Activated naive CD4-positive, alpha-beta T cell treated with anti-CD3 and anti-CD28 coated beads for 36 hours (primary cell): Measurements from ENCODE around the gene EPDR1. TPM values are rescaled to one million over a fixed set of nuclear protein-coding genes. Genes with fewer than 3 reads are reported as not detected.
"Not testable (repeated sequence)": the region's sequence is repeated elsewhere in the genome, so short reads cannot be mapped to it uniquely, and the experiment has no call there.

Experiments used
- CTCF ChIA-PET: fragments of 350-600 bp; sonication (Branson Sonifier 250); formaldehyde crosslinking; loops from one replicate; lab custom pipeline; 2021; ENCODE audit warnings: antibody characterized with exemption; lab: Charles Lee
- DNase-seq: peaks from one replicate; pipeline ENCODE4 v3.0.0-alpha.2; 2020
- H3K27ac Mint-ChIP-seq: one replicate; pipeline ENCODE4 v1.8.0; 2021; ENCODE audit warnings: mild to moderate bottlenecking, mixed read lengths
- H3K27me3 Mint-ChIP-seq: one replicate; pipeline ENCODE4 v1.8.0; 2021; ENCODE audit warnings: low read depth, mixed read lengths
- H3K36me3 Mint-ChIP-seq: one replicate; pipeline ENCODE4 v1.8.0; 2021; ENCODE audit warnings: low read depth, mixed read lengths
- H3K4me1 Mint-ChIP-seq: one replicate; pipeline ENCODE4 v1.8.0; 2021; ENCODE audit warnings: low read depth, mixed read lengths
- H3K4me3 Mint-ChIP-seq: one replicate; pipeline ENCODE4 v1.8.0; 2021; ENCODE audit warnings: mild to moderate bottlenecking, moderate library complexity, mixed read lengths
- H3K9me3 Mint-ChIP-seq: one replicate; pipeline ENCODE4 v1.8.0; 2021; ENCODE audit warnings: mixed read lengths
- intact Hi-C: fragments of 100-400 bp; cut with micrococcal nuclease; formaldehyde crosslinking; loops from one replicate; pipeline ENCODE4 v1.15.1; 2023
- total RNA-seq, 2 experiments: library from RNA; stranded (reverse); gene quantifications; one replicate each; pipeline ENCODE4 v1.2.3, GENCODE V29; 2021

The EPDR1 gene
- total RNA-seq, 2 experiments from 2014 or later: 1.3 to 1.6 TPM

GRCh38 chr7:37932543-37932942 is 12.1 kb downstream of the EPDR1 start:
- Mint-ChIP-seq H3K4me3 (no peak overlapping the region), H3K27me3 (no peaks in the 10 kb centered on the region)
- CTCF ChIA-PET: interaction anchor here (1.7 kb wide), 1 partner anchor 15 kb away, joined by 4 read pairs; no protein-coding TSS in a partner anchor

GRCh38 chr7:37933018-37933566 is 12.7 kb downstream of the EPDR1 start:
- Mint-ChIP-seq H3K27me3 (no peaks in the 10 kb centered on the region), H3K36me3 (no peaks in the 10 kb centered on the region), H3K4me1 (no peaks in the 10 kb centered on the region), H3K9me3 (peaks cover 6% of the 10 kb centered on the region), H3K4me3 (no peak overlapping the region), H3K27ac (no peak overlapping the region)
- DNase-seq: no peak
- intact Hi-C loops: no loop called here
- CTCF ChIA-PET: interaction anchor here (1.4 to 1.7 kb wide), 2 partner anchors 13 to 15 kb away, joined by 3 to 4 read pairs; partner anchors contain the start of gene EPDR1

More at GRCh38 chr7:37932543-37932942, 12.1 kb downstream of the EPDR1 start:
- H3K9me3 Mint-ChIP-seq: peaks cover 6% of the 10 kb centered on the region
- H3K27ac Mint-ChIP-seq: no peak overlapping the region
- no peaks in the 10 kb centered on the region for H3K4me1 Mint-ChIP-seq
- intact Hi-C loops: no loop called here
- no peaks in the 10 kb centered on the region for H3K36me3 Mint-ChIP-seq
- DNase-seq: no peak

- H3K9me3 Mint-ChIP-seq: no peaks in the 10 kb centered on the region
- no peak for DNase-seq
- intact Hi-C loops: no loop called here
- H3K4me1 Mint-ChIP-seq: no peaks in the 10 kb centered on the region
- H3K27me3 Mint-ChIP-seq: no peaks in the 10 kb centered on the region
- CTCF ChIA-PET: no interaction called here
- no peak overlapping the region for H3K4me3 Mint-ChIP-seq
- H3K36me3 Mint-ChIP-seq: no peaks in the 10 kb centered on the region
- H3K27ac Mint-ChIP-seq: no peak overlapping the region
Measured at GRCh38 chr7:37942934-37943610, 22.6 kb downstream of the EPDR1 start.

- H3K27ac Mint-ChIP-seq: no peak overlapping the region
- no peaks in the 10 kb centered on the region for H3K27me3 Mint-ChIP-seq
- no peaks in the 10 kb centered on the region for H3K4me1 Mint-ChIP-seq
- CTCF ChIA-PET: interaction anchor here (0.6 kb wide), 1 partner anchor 1517 kb away, joined by 3 read pairs; no protein-coding TSS in a partner anchor
- no peak for DNase-seq
- no peaks in the 10 kb centered on the region for H3K9me3 Mint-ChIP-seq
- intact Hi-C loops: no loop called here
- H3K36me3 Mint-ChIP-seq: no peaks in the 10 kb centered on the region
- no peak overlapping the region for H3K4me3 Mint-ChIP-seq
Measured at GRCh38 chr7:37943905-37944736, 23.7 kb downstream of the EPDR1 start.

GRCh38 chr7:37944737-37945054 is 24.3 kb downstream of the EPDR1 start:
- no peaks in the 10 kb centered on the region for H3K9me3 Mint-ChIP-seq
- H3K27ac Mint-ChIP-seq: no peak overlapping the region
- H3K4me3 Mint-ChIP-seq: no peak overlapping the region
- intact Hi-C loops: no loop called here
- no peaks in the 10 kb centered on the region for H3K36me3 Mint-ChIP-seq
- CTCF ChIA-PET: no interaction called here
- DNase-seq: no peak
- H3K4me1 Mint-ChIP-seq: no peaks in the 10 kb centered on the region
- no peaks in the 10 kb centered on the region for H3K27me3 Mint-ChIP-seq

GRCh38 chr7:37945336-37945735 is 24.9 kb downstream of the EPDR1 start:
- H3K9me3 Mint-ChIP-seq: no peaks in the 10 kb centered on the region
- H3K4me3 Mint-ChIP-seq: no peak overlapping the region
- intact Hi-C loops: no loop called here
- no peaks in the 10 kb centered on the region for H3K4me1 Mint-ChIP-seq
- CTCF ChIA-PET: interaction anchor here (0.6 kb wide), 1 partner anchor 59 kb away, joined by 3 read pairs; no protein-coding TSS in a partner anchor
- no peaks in the 10 kb centered on the region for H3K27me3 Mint-ChIP-seq
- no peak for DNase-seq
- H3K36me3 Mint-ChIP-seq: no peaks in the 10 kb centered on the region
- no peak overlapping the region for H3K27ac Mint-ChIP-seq

- intact Hi-C loops: no loop called here
- DNase-seq: no peak
- Mint-ChIP-seq H3K4me3 (no peak overlapping the region), H3K27me3 (no peaks in the 10 kb centered on the region), H3K27ac (no peak overlapping the region), H3K4me1 (no peaks in the 10 kb centered on the region), H3K36me3 (no peaks in the 10 kb centered on the region), H3K9me3 (no peaks in the 10 kb centered on the region)
- CTCF ChIA-PET: no interaction called here
Measured at GRCh38 chr7:37947138-37947940, 26.9 kb downstream of the EPDR1 start.

GRCh38 chr7:37947941-37948210 is 27.4 kb downstream of the EPDR1 start:
- Mint-ChIP-seq H3K4me1 (no peaks in the 10 kb centered on the region), H3K27me3 (no peaks in the 10 kb centered on the region), H3K4me3 (no peak overlapping the region), H3K9me3 (no peaks in the 10 kb centered on the region), H3K36me3 (no peaks in the 10 kb centered on the region), H3K27ac (no peak overlapping the region)
- intact Hi-C loops: no loop called here
- no peak for DNase-seq
- CTCF ChIA-PET: no interaction called here

GRCh38 chr7:37952240-37952639 is 31.8 kb downstream of the EPDR1 start:
- no peak overlapping the region for H3K27ac Mint-ChIP-seq
- no peak overlapping the region for H3K4me3 Mint-ChIP-seq
- H3K36me3 Mint-ChIP-seq: no peaks in the 10 kb centered on the region
- intact Hi-C loops: no loop called here
- H3K27me3 Mint-ChIP-seq: no peaks in the 10 kb centered on the region
- no peaks in the 10 kb centered on the region for H3K4me1 Mint-ChIP-seq
- H3K9me3 Mint-ChIP-seq: no peaks in the 10 kb centered on the region
- DNase-seq: no peak
- CTCF ChIA-PET: no interaction called here

GRCh38 chr7:37954217-37954616 is 33.8 kb downstream of the EPDR1 start:
- H3K9me3 Mint-ChIP-seq, H3K27ac Mint-ChIP-seq, H3K36me3 Mint-ChIP-seq, H3K4me1 Mint-ChIP-seq, H3K27me3 Mint-ChIP-seq, CTCF ChIA-PET, DNase-seq, intact Hi-C loops, H3K4me3 Mint-ChIP-seq: not testable (repeated sequence)

- intact Hi-C loops: no loop called here
- Mint-ChIP-seq H3K9me3 (no peaks in the 10 kb centered on the region), H3K4me3 (no peak overlapping the region), H3K36me3 (no peaks in the 10 kb centered on the region), H3K27ac (no peak overlapping the region), H3K4me1 (no peaks in the 10 kb centered on the region), H3K27me3 (no peaks in the 10 kb centered on the region)
- DNase-seq: no peak
- CTCF ChIA-PET: no interaction called here
Measured at GRCh38 chr7:37956791-37957190, 36.4 kb downstream of the EPDR1 start.

- Mint-ChIP-seq H3K4me1 (no peaks in the 10 kb centered on the region), H3K27ac (no peak overlapping the region), H3K27me3 (no peaks in the 10 kb centered on the region), H3K4me3 (no peak overlapping the region), H3K36me3 (no peaks in the 10 kb centered on the region), H3K9me3 (no peaks in the 10 kb centered on the region)
- CTCF ChIA-PET: no interaction called here
- intact Hi-C loops: no loop called here
- no peak for DNase-seq
Measured at GRCh38 chr7:37957221-37957970, 37.0 kb downstream of the EPDR1 start.
